Raji (cell line): ENCODE results near the gene CYB5R3.

Experiments
- POLR2A ChIP-seq: IDR thresholded peaks from 2 replicates; pipeline ENCODE4 v1.6.1; 2011; ENCODE audit warnings: low read depth, low read length, control low read depth; ENCODE audit not compliant: insufficient read depth

The CYB5R3 gene

GRCh38 chr22:42604403-42604802, 44.8 kb downstream of the CYB5R3 start:
- no peak for TF ChIP-seq POLR2A

DNA sequence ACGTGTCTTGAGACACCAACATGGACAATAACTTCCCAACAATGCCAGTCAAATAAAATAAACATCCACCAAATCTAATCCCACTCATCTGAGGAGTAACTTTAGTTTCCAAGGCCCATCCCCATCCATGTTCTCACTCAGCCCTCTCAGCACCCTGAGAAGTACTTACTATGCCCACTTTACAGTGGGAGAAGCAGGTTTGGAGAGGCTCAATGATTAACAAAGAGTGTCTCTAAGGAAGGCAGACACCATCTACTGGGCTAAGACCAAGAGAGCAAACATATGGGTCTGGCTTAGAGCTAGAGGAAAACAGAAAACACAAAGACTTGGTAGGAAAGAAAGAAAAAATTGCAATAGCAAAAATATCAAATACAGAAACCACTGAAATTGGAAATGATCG, 45.8 kb downstream of the CYB5R3 start:
- TF ChIP-seq POLR2A = no peak

GRCh38 chr22:42602470-42602869, 46.7 kb downstream of the CYB5R3 start:
- TF ChIP-seq POLR2A = no peak

DNA sequence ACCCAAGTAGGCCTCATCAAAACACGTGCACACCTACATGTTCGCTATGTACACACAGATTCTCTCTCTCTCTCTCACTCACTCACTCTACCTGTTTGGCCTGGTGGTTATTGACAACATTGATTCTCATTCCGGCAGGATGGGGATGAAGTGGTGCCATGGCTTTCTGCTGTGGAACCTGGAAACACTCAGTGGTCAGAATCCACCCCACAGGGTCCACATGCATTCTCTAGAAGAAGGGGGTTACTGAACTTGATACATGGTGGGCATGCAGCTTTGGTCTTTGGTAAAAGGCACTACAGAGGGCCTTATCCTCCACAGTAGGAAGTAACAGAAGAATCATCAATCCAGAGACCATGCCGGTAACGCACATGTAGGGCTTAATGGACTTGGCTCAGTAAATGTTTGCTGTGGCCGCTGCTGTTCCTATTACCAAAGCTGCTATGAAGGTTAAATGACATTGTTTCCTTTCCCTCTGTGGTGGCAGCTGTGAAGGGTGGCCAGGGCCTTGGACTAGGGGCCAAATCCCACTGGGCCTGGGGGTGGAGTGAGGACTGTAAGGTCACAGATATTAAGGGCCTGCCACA, 47.2 kb downstream of the CYB5R3 start:
- no peak for TF ChIP-seq POLR2A

- TF ChIP-seq POLR2A = no peak
Observed at GRCh38 chr22:42596863-42597530, 52.2 kb downstream of the CYB5R3 start.

- no peak for TF ChIP-seq POLR2A
Observed at GRCh38 chr22:42596336-42596735, 52.9 kb downstream of the CYB5R3 start.

GRCh38 chr22:42595434-42595833, 53.8 kb downstream of the CYB5R3 start:
- TF ChIP-seq POLR2A = no peak

DNA sequence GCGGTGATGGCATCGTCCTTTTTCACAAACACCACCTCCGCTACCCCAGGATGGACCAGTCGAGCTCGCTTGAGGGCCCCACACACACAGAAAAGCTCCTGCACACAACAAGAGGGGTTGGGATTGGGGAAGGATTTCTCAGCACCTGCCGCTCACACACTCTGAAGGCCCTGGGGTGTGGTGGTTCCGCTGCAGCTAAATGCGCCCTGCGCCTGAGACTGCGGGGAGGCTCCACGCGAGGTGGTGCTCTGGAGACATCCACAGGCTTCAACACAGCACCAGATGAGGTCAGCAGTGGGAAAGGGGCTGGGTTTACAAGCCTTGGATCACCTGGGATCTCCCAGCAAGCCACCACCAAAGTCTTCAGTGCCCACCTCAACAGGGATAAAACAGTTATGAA, 57.2 kb downstream of the CYB5R3 start:
- TF ChIP-seq POLR2A = no peak

- TF ChIP-seq POLR2A = no peak
Observed at GRCh38 chr22:42587588-42588175, 61.5 kb downstream of the CYB5R3 start.

DNA sequence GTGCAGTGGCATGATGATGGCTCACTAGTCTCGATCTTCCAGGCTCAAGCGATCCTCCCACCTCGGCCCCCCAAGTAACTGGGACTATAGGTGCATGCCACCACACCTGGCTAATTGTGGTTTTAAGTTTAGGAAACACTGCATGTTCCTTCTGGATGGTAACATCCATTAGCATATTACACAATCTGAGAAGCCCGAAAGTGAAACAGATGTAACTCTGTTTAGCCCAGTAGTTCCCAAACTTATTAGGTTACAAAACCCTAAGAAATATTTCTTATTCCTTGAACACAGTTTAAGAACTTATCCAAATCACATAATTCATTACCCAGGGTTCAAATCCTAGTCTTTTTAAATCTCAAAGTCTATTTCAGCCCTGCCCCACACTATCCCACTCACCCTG, 62.8 kb downstream of the CYB5R3 start:
- no peak for TF ChIP-seq POLR2A

GRCh38 chr22:42585096-42585495, 64.1 kb downstream of the CYB5R3 start:
- no peak for TF ChIP-seq POLR2A

- TF ChIP-seq POLR2A = no peak
Observed at GRCh38 chr22:42584364-42584940, 64.7 kb downstream of the CYB5R3 start.

- no peak for TF ChIP-seq POLR2A
Observed at GRCh38 chr22:42582987-42583386, 66.2 kb downstream of the CYB5R3 start.

- TF ChIP-seq POLR2A = peak; percentile 83
Observed at GRCh38 chr22:42581762-42582716, 67.2 kb downstream of the CYB5R3 start.

DNA sequence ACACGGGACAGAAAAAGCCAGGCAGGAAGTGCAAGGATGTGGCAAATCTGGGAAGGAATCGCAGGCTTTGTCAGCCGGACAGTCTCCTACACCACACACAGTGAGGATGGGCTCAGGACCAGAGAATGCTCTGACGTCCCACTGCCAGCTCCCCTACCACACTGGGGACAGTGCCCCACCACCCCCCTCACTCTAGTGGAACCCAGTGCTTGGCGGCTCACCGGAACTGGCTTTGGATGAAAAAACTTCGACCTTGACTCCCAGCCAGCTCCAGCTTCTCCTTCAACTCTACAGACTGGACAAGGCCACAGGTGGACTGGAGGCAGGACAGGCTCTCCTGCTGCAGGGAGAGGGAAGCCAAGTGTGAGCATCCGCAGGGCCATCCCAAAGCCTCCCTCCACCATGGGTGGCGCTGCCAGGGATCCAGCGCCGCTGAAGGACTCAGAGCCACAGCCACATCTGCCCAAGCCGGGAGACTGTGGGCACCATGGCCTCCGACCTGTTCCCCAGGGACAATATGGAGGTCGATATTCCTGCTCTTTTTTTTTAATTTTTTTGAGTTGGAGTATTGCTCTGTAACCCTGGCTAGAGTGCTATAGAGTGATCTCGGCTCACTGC, 71.5 kb downstream of the CYB5R3 start:
- no peak for TF ChIP-seq POLR2A
